Right hindlimb (tissue), 1 donor: ENCODE data around the gene FBXO2.
"Not testable (repeated sequence)": the region's sequence is repeated elsewhere in the genome, so short reads cannot be mapped to it uniquely, and the experiment has no call there.

ENCODE experiments used
- DNase-seq: peaks from one replicate; pipeline ENCODE4 v3.0.0-alpha.2; 2018

FBXO2 gene

GRCh38 chr1:11622398-11622797 lies 31.8 kb downstream of the FBXO2 start:
- no peak for DNase-seq

DNA sequence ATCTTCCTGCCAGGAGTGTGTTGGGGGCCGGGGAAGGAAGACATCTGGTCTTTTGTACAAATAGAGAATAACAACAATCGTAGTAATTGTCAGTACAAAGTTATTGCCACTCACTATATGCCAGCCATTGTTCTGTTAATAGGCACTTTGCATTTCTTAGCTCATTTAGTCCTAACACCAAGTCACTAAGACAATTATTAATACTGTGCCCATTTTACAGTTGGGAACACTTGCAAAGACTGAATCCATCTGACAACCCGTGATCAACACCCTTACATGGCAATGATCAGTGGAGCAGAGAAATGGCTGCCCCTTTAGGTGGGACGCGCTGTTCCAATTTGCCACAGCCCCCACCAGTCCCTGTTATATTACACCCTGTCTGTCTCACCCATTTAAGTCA lies 33.3 kb downstream of the FBXO2 start:
- DNase-seq: no peak

GRCh38 chr1:11620405-11620804 lies 33.8 kb downstream of the FBXO2 start:
- DNase-seq: no peak

- no peak for DNase-seq
Observed at GRCh38 chr1:11617741-11618140, 36.5 kb downstream of the FBXO2 start.

- no peak for DNase-seq
Observed at GRCh38 chr1:11617314-11617713, 36.9 kb downstream of the FBXO2 start.

DNA sequence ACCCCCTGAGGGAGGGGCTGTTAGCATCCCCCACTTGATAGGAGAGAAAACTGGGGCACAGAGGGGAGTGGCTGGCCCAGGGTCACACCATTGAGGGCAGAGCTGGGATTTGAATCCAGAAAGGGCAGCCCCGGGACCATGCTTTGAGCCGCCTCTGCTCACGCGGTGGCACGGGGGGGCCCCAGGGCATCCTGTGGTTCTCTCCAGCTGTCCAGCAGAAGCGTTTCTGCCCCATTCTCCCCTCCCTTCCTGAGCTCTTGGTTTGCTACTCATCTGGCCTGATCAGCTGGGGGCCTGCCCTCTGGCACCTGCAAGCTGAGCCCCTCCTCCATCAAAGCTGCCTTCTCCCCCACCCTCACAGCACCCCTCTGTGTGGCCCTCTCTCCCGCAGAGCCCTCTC lies 37.5 kb downstream of the FBXO2 start:
- DNase-seq: no peak

GRCh38 chr1:11615090-11615489 lies 39.1 kb downstream of the FBXO2 start:
- no peak for DNase-seq

DNA sequence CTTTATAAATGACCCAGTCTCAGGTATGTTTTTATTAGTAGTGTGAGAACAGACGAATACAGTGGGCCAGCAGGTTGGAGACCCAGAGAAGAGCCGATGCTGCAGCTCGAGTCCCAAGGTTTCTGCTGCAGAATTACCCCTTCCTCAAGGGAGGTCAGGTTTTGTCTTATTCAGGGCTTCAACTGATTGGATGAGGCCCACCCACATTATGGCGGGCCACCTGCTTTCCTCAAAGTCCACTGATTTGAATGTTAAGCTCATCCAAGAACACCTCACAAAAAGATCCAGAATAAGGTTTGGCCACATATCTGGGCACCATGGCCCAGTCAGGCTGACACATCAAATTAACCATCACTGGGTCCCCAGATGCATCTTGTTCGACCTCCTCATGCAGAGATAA lies 40.9 kb downstream of the FBXO2 start:
- no peak for DNase-seq

DNA sequence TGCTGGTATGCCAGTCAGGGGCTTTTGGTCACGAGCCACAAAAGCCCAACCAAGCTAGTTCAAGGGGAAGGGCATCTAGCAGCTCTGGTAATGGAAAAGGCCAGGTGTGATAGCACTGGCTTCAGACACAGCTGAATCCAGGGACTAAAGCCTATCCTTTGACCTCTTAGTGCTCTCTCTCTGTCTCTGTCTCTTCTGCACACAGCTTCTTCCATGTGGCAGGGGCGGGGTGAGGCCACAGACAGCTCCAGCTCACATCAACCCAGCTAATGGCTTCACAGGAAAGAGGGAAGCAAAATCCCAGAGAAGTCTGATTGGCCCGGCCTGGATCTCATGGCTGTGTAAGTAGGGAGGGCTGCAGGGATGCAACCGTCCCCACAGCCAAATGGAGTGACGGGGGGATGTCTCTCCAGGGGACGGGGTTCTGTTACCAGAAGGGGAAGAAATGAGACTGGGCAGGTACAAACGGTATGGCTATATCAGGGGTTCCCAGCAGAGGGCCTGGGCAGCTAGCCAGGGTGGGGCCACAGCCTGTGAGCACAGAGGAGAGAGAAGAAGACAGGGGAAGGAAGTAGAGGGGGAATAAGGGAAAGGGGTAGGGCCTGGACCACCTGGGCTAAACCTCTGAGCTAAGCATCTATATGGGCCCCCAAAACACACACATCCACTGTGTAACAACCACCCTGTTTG lies 42.4 kb downstream of the FBXO2 start:
- no peak for DNase-seq

DNA sequence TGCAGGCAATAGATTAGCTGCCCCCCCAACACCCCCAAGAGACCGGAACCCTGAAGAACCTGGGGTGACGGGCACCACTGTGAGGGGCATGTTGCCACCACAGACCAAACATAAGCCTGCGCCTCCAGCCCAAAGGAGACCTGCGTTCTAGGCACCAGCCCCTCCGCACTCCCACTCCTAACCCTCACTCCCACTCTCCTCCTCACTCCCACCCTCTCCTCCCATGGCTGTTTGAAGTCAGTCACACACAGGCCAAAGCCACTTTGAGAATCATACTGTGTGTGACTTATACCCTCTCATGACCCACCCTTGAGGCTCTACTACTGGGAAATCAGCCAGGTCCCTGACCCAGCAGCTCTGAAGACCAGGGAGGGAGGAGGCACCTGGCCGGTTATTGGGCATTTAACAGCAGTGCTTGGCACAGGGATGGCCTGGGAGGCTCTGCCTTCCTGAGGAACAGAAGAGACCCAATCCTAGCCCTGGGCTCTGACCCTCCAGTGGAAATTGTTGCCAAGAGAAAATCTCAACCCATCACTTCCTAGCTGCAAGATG lies 43.5 kb downstream of the FBXO2 start:
- no peak for DNase-seq

- not testable (repeated sequence) for DNase-seq
Observed at GRCh38 chr1:11609378-11609777, 44.9 kb downstream of the FBXO2 start.

DNA sequence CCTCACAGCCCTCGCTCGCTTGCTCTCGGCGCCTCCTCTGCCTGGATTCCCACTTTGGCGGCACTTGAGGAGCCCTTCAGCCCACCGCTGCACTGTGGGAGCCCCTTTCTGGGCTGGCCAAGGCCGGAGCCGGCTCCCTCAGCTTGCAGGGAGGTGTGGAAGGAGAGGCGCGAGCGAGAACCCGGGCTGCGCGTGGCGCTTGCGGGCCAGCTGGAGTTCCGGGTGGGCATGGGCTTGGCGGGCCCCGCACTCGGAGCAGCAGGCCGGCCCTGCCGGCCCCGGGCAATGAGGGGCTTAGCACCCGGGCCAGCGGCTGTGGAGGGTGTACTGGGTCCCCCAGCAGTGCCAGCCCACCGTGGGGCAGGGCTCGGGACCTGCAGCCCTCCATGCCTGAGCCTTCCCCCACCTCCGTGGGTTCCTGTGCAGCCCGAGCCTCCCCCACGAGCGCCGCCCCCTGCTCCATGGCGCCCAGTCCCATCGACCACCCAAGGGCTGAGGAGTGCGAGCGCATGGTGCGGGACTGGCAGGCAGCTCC lies 45.6 kb downstream of the FBXO2 start:
- DNase-seq: not testable (repeated sequence)

GRCh38 chr1:11606775-11607174 lies 47.5 kb downstream of the FBXO2 start:
- DNase-seq: no peak

GRCh38 chr1:11602981-11603380 lies 51.2 kb downstream of the FBXO2 start:
- DNase-seq: no peak

DNA sequence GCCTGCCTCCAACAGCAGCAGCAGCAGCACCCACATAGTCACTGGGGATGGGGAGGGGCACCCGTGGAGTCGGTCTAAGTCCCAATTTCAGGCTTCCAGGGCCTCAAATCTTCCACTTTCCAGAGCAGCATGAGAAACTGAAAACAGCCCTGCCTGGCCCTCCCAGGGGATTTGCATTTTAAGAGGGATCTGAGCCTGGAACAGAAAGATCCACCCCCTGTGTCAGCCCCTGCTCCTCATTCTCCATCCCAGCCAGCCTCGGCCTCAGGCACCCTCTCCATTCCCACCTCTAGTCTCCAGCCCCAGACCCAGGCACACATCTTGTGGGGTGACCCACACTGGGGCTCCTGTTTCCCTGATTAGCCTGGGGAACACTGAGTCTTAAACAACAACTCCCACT lies 51.8 kb downstream of the FBXO2 start:
- DNase-seq: no peak

- no peak for DNase-seq
Observed at GRCh38 chr1:11600836-11601235, 53.4 kb downstream of the FBXO2 start.

- DNase-seq: no peak
Observed at GRCh38 chr1:11599891-11600576, 54.2 kb downstream of the FBXO2 start.

GRCh38 chr1:11598461-11598860 lies 55.8 kb downstream of the FBXO2 start:
- no peak for DNase-seq
